ENCODE data around the gene COIL. TPM values are rescaled to one million over a fixed set of nuclear protein-coding genes. Genes with fewer than 3 reads are reported as not detected.
A peak's percentile ranks its signal among the peaks of the same experiment; 100 is the strongest.

Gene COIL
- total and polyA plus RNA-seq, 2 donors (not counting 1 experiment from before 2014, with no cell fraction given) = 3.7 to 19.8 TPM

DNA sequence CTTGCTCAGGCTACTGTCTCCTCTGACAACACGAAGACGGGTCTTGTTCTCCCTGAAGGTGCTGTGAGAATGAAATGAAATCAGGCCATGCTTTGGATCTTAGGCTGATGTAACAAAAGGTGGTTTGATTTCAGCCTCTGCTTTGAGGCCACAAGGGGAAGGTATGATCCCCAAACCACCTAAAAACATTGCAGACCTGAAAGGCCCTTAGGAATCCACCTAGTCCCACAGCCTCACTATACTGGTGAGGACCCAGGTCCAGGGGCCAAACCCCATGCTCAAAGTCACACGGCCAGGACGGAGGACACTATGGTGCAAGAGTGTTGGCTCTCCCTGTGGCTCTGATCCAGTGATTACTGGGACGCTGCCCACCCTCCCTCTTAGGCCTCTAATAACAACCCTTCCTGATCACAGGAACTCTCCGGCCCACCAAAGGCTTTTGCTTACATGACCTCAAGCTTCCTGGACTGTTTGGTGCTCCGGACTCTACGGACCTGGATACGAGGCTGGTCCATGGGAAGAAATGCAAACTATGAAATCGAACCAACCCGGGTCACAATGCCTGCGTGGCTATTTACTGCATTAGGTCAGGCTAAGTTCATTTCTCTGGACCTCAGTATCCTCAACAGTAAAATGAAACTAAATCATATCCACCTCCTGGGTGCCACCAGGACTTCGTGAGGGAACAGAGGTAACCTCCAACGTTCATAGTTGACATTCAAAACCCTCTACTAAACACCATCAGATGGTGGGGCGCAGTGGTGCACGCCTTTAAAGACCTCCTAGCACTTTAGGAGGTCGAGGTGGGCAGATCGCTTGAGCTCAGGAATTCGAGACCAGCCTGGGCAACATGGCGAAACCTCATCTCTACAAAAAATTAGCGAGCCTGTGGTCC, 48.5 kb downstream of the COIL start:
- Histone ChIP-seq H4K20me1 (ENCODE audit: control insufficient read depth, insufficient read depth, low read length, poor library complexity, severe bottlenecking) (peaks cover 33% of the 10 kb centered on the region), H3K4me1 (ENCODE audit: control insufficient read depth in 2 of 2, insufficient read depth in 2 of 2, low read length in 2 of 2) (peaks cover 63 to 71% of the 10 kb centered on the region in 2 donors), H3K4me2 (replicated peaks; ENCODE audit: low read depth, low read length, poor library complexity, severe bottlenecking) (peak overlapping the region; percentile 88), H3K9me3 (ENCODE audit: control extremely low read depth in 1 of 3, control insufficient read depth in 2 of 3, insufficient read depth in 1 of 3, low read length in 2 of 3) (no peaks in the 10 kb centered on the region), H3K27me3 (replicated peaks in 1 of 4; ENCODE audit: control extremely low read depth in 1 of 4, control insufficient read depth in 3 of 4, insufficient read depth in 4 of 4, low read length in 3 of 4) (no peaks in the 10 kb centered on the region), H2AFZ (ENCODE audit: insufficient read depth, low read depth, low read length, poor library complexity, severe bottlenecking) (no peak overlapping the region), H3K36me3 (replicated peaks in 1 of 2; ENCODE audit: control extremely low read depth in 1 of 2, control insufficient read depth in 1 of 2, extremely low read depth in 1 of 2, insufficient read depth in 2 of 2, low read length in 1 of 2) (peaks cover 0 to 4% of the 10 kb centered on the region in 2 experiments), H3K4me3 (ENCODE audit: control extremely low read depth in 1 of 5, extremely low read depth in 1 of 5, insufficient read depth in 1 of 5, low read depth in 2 of 5, low read length in 4 of 5) (peak overlapping the region; percentile 83 to 93 (median 86)), H3K9ac (ENCODE audit: low read length) (peak overlapping the region; percentile 92), H3K79me2 (ENCODE audit: control insufficient read depth, insufficient read depth, low read length) (peaks cover 55% of the 10 kb centered on the region), H3K27ac (ENCODE audit: low read length in 2 of 2) (peak overlapping the region in 1 of 2 donors; percentile 84)
- CTCF ChIA-PET = no interaction called here
- no peak for TF ChIP-seq EZH2 (IDR thresholded peaks at IDR 0.05; ENCODE audit: borderline replicate concordance, insufficient read depth, low read depth, low read length, poor library complexity, severe bottlenecking)
- TF ChIP-seq, protein P1, sequence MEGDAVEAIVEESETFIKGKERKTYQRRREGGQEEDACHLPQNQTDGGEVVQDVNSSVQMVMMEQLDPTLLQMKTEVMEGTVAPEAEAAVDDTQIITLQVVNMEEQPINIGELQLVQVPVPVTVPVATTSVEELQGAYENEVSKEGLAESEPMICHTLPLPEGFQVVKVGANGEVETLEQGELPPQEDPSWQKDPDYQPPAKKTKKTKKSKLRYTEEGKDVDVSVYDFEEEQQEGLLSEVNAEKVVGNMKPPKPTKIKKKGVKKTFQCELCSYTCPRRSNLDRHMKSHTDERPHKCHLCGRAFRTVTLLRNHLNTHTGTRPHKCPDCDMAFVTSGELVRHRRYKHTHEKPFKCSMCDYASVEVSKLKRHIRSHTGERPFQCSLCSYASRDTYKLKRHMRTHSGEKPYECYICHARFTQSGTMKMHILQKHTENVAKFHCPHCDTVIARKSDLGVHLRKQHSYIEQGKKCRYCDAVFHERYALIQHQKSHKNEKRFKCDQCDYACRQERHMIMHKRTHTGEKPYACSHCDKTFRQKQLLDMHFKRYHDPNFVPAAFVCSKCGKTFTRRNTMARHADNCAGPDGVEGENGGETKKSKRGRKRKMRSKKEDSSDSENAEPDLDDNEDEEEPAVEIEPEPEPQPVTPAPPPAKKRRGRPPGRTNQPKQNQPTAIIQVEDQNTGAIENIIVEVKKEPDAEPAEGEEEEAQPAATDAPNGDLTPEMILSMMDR (IDR thresholded peaks at IDR 0.05) = no peak
- WGBS (ENCODE audit: insufficient coverage) = 41% methylated on average over 11 of the region's 21 CpGs
- H3K27ac Mint-ChIP-seq = peak overlapping the region; percentile 94
- ATAC-seq (ENCODE audit: low read depth) (no peak), DNase-seq (no peak)
- no peaks in the 10 kb centered on the region for H3K27me3 Mint-ChIP-seq
- POLR2A ChIA-PET = interaction anchor here (2.3 kb wide), 1 partner anchor 79 kb away, joined by 27 read pairs; the partner anchor contains the start of genes C17orf67 and DGKE
- peak overlapping the region; percentile 98 for H3K4me3 Mint-ChIP-seq
- peaks cover 76% of the 10 kb centered on the region for H3K4me1 Mint-ChIP-seq
- intact Hi-C loops (cut with micrococcal nuclease) = loop anchor here (2.0 kb wide), 1 partner anchor 172 kb away; the partner anchor contains the start of gene AKAP1
- H3K9me3 Mint-ChIP-seq (ENCODE audit: insufficient read depth) = no peaks in the 10 kb centered on the region

Data from B cell (primary cell).